Progenitor cell of endocrine pancreas (in vitro differentiated cells): ENCODE measurements around the gene CD81. TPM values are rescaled to one million over a fixed set of nuclear protein-coding genes. Genes with fewer than 3 reads are reported as not detected.

ENCODE experiments used
- DNase-seq: peaks from one replicate; pipeline ENCODE4 v3.0.0; 2021; ENCODE audit warnings: low spot score; ENCODE audit not compliant: unreplicated experiment
- H3K27ac Mint-ChIP-seq: 2 replicates; pipeline ENCODE4 v1.8.0; 2021; ENCODE audit warnings: mild to moderate bottlenecking, moderate library complexity, mixed read lengths
- H3K27me3 Mint-ChIP-seq: 2 replicates; pipeline ENCODE4 v1.8.0; 2021; ENCODE audit warnings: mixed read lengths
- H3K36me3 Mint-ChIP-seq: 2 replicates; pipeline ENCODE4 v1.8.0; 2022; ENCODE audit warnings: mixed read lengths; ENCODE audit not compliant: insufficient read depth
- H3K4me1 Mint-ChIP-seq: 2 replicates; pipeline ENCODE4 v1.8.0; 2021; ENCODE audit warnings: low read depth, mixed read lengths
- H3K4me3 Mint-ChIP-seq: 2 replicates; pipeline ENCODE4 v1.8.0; 2021; ENCODE audit warnings: low read depth, mild to moderate bottlenecking, moderate library complexity, mixed read lengths
- H3K9me3 Mint-ChIP-seq: 2 replicates; pipeline ENCODE4 v1.8.0; 2021; ENCODE audit warnings: low read depth, mixed read lengths
- CTCF ChIP-seq: fragments of 200-600 bp; sonication (generic); IDR thresholded peaks from one replicate; pipeline ENCODE4 v1.5.0; 2021; ENCODE audit warnings: antibody characterized with exemption, mild to moderate bottlenecking; ENCODE audit not compliant: unreplicated experiment
- total RNA-seq: library from RNA; stranded (reverse); gene quantifications from 2 replicates; pipeline ENCODE4 v1.2.1, GENCODE V29; 2021

CD81 gene
- total RNA-seq, 1 donor from 2014 or later: 166 TPM

GRCh38 chr11:2432628-2433071 lies 55.5 kb downstream of the CD81 start:
- Mint-ChIP-seq H3K27me3 (peaks cover 13% of the 10 kb centered on the region), H3K27ac (no peak overlapping the region), H3K36me3 (no peaks in the 10 kb centered on the region), H3K9me3 (no peaks in the 10 kb centered on the region), H3K4me3 (no peak overlapping the region), H3K4me1 (no peaks in the 10 kb centered on the region)
- no peak for DNase-seq
- no peak for TF ChIP-seq CTCF

GRCh38 chr11:2433106-2433925 lies 56.2 kb downstream of the CD81 start:
- no peaks in the 10 kb centered on the region for H3K36me3 Mint-ChIP-seq
- no peak overlapping the region for H3K4me3 Mint-ChIP-seq
- peaks cover 19% of the 10 kb centered on the region for H3K27me3 Mint-ChIP-seq
- no peak for TF ChIP-seq CTCF
- no peaks in the 10 kb centered on the region for H3K9me3 Mint-ChIP-seq
- no peak overlapping the region for H3K27ac Mint-ChIP-seq
- DNase-seq: no peak
- no peaks in the 10 kb centered on the region for H3K4me1 Mint-ChIP-seq

- TF ChIP-seq CTCF: no peak
- Mint-ChIP-seq H3K27ac (no peak overlapping the region), H3K4me3 (no peak overlapping the region), H3K27me3 (peaks cover 26% of the 10 kb centered on the region), H3K4me1 (no peaks in the 10 kb centered on the region), H3K36me3 (no peaks in the 10 kb centered on the region), H3K9me3 (no peaks in the 10 kb centered on the region)
- DNase-seq: no peak
These were observed 56.9 kb downstream of the CD81 start for GRCh38 chr11:2434008-2434407.

- H3K27ac Mint-ChIP-seq: no peak overlapping the region
- no peaks in the 10 kb centered on the region for H3K4me1 Mint-ChIP-seq
- no peaks in the 10 kb centered on the region for H3K36me3 Mint-ChIP-seq
- peaks cover under 1% of the 10 kb centered on the region for H3K9me3 Mint-ChIP-seq
- peaks cover 33% of the 10 kb centered on the region for H3K27me3 Mint-ChIP-seq
- no peak for DNase-seq
- H3K4me3 Mint-ChIP-seq: no peak overlapping the region
- no peak for TF ChIP-seq CTCF
These were observed 57.6 kb downstream of the CD81 start for GRCh38 chr11:2434506-2435255.

- H3K27me3 Mint-ChIP-seq: peaks cover 38% of the 10 kb centered on the region
- H3K27ac Mint-ChIP-seq: no peak overlapping the region
- TF ChIP-seq CTCF: no peak
- H3K36me3 Mint-ChIP-seq: no peaks in the 10 kb centered on the region
- H3K4me1 Mint-ChIP-seq: no peaks in the 10 kb centered on the region
- H3K9me3 Mint-ChIP-seq: peaks cover 3% of the 10 kb centered on the region
- no peak overlapping the region for H3K4me3 Mint-ChIP-seq
- DNase-seq: no peak
These were observed 58.3 kb downstream of the CD81 start for GRCh38 chr11:2435288-2436012.
